Activated gamma-delta T cell treated with Interleukin-2 at 50 U/mL for 16 hours (primary cell): ENCODE measurements around the gene ZAR1L.
"Not testable (repeated sequence)": the region's sequence is repeated elsewhere in the genome, so short reads cannot be mapped to it uniquely, and the experiment has no call there.

Source experiments
- DNase-seq: peaks from one replicate; pipeline ENCODE4 v3.0.0-alpha.2; 2020

The ZAR1L gene, protein sequence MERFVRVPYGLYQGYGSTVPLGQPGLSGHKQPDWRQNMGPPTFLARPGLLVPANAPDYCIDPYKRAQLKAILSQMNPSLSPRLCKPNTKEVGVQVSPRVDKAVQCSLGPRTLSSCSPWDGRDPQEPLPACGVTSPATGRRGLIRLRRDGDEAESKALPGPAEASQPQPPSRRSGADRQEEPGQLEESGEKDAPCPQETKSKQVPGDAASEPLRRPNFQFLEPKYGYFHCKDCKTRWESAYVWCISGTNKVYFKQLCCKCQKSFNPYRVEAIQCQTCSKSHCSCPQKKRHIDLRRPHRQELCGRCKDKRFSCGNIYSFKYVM

DNA sequence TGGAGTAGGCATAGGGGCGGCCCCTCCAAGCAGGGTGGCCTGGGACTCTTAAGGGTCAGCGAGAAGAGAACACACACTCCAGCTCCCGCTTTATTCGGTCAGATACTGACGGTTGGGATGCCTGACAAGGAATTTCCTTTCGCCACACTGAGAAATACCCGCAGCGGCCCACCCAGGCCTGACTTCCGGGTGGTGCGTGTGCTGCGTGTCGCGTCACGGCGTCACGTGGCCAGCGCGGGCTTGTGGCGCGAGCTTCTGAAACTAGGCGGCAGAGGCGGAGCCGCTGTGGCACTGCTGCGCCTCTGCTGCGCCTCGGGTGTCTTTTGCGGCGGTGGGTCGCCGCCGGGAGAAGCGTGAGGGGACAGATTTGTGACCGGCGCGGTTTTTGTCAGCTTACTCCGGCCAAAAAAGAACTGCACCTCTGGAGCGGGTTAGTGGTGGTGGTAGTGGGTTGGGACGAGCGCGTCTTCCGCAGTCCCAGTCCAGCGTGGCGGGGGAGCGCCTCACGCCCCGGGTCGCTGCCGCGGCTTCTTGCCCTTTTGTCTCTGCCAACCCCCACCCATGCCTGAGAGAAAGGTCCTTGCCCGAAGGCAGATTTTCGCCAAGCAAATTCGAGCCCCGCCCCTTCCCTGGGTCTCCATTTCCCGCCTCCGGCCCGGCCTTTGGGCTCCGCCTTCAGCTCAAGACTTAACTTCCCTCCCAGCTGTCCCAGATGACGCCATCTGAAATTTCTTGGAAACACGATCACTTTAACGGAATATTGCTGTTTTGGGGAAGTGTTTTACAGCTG lies at the start of gene ZAR1L, which contains the start of gene BRCA2:
TSS of gene ZAR1L (minus strand) at position 126 of the 790 bp plus-strand sequence. CDS start 3,438 bp downstream, outside the sequence.
TSS of gene BRCA2 (plus strand) at position 271 of the 790 bp plus-strand sequence. CDS start 953 bp downstream, outside the sequence.
- DNase-seq: peak; percentile 82

DNA sequence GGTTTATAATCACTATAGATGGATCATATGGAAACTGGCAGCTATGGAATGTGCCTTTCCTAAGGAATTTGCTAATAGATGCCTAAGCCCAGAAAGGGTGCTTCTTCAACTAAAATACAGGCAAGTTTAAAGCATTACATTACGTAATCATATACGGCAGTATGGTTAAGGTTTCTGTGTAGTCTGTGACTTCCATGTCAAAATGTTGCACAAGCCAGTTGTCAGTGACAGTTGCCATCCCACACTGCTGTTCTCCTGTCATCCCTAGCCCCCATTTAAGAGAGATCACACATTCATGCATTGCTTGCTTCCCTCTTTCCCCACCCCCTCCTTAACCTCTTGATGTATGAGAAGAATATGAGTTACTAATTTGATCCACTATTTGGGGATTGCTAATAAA lies 47.4 kb upstream of the ZAR1L start:
- DNase-seq: no peak

DNA sequence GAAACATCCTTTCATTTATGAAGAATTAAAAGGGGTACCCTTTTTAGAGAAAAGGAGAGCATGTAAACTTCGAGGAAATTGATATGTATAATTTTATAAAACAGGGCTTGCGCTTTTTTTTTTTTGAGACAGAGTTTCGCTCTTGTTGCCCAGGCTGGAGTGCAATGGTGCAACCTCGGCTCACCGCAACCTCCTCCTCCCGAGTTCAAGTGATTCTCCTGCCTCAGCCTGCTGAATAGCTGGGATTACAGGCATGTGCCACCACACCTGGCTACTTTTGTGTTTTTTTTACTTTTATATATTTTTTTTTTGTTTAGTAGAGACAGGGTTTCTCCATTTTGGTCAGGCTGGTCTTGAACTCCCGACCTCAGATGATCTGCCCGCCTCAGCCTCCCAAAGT lies 40.8 kb upstream of the ZAR1L start:
- not testable (repeated sequence) for DNase-seq

DNA sequence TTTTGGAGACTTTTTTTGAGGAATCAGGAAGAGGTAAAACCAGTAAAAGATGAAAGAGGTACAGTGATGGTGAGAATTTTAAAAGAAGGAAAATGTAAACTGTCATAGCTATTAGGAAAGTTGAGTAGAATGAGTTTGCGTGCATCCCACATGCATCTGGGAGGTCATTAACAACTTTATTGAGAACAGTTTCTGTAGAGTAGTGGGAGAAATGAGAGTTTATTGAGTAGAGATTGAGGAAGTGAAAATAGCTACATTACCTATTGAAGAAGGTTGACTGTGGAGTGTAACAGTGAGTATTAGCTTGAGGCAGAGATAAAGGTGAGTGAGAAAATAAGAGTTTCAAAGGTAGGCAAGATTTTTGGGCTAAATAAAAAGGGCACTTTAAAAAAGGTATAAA lies 38.9 kb upstream of the ZAR1L start:
- DNase-seq: no peak

DNA sequence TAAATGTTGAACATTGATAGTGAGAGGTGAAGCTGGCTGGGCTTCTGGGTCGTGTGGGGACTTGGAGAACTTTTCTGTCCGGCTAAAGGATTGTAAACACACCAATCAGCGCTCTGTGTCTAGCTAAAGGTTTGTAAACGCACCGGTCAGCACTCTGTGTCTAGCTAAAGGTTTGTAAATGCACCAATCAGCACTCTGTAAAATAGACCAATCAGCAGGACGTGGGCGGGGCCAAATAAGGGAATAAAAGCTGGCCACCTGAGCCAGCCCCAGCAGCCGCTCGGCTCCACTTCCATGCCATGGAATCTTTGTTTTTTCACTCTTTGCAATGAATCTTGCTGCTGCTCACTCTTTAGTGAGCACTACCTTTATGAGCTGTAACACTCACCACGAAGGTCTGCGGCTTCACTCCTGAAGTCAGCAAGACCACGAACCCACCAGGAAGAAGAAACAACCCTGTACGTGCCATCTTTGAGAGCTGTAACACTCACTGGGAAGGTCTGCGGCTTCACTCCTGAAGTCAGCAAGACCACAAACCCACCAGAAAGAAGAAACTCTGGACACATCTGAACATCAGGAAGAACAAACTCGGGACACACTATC lies 35.8 kb upstream of the ZAR1L start:
- DNase-seq: not testable (repeated sequence)

DNA sequence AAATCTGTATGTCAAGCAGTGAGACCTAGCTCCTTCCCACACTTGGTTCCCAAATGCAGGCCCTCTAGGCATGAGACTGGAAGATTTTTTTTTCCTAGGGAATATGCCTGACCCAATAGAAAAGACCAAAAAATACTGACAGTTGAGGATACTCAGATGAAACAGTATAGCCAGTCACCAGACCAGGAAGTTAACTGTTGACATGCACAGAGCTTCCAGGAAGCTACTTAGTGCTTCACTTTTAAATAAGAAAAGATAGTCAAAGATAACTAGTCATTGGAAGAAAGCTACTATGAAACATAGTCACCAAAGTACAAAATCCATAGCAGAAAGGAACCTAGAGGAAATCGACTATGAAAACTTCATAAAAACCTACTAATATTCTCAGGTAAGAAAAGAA lies 32.5 kb upstream of the ZAR1L start:
- DNase-seq: no peak

DNA sequence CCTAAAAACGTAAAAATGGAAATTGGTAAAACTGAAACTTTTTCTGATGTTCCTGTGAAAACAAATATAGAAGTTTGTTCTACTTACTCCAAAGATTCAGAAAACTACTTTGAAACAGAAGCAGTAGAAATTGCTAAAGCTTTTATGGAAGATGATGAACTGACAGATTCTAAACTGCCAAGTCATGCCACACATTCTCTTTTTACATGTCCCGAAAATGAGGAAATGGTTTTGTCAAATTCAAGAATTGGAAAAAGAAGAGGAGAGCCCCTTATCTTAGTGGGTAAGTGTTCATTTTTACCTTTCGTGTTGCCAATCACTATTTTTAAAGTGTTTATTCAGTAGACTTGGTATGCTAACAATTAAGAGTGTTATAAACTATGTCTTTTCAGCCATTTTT lies 25.8 kb upstream of the ZAR1L start:
- no peak for DNase-seq

DNA sequence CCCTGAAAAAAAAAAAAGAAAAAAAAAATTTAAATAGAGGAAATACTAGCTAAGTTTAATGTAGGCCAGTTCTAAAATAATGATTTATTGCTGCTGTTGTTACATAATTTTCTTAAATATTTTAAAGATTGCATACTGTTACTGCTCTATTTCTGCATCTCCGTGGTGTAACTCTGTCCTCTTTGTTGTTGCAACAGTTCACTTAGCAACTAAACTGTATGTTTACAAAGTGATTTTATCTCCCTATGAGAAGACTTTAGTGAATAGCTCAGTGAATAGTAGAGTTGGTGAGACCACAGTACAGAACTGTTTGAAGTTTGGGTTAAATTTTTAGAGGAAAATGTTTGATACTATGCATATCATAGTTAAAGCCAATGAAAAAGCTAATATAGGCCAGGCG lies 19.5 kb upstream of the ZAR1L start:
- DNase-seq: no peak

DNA sequence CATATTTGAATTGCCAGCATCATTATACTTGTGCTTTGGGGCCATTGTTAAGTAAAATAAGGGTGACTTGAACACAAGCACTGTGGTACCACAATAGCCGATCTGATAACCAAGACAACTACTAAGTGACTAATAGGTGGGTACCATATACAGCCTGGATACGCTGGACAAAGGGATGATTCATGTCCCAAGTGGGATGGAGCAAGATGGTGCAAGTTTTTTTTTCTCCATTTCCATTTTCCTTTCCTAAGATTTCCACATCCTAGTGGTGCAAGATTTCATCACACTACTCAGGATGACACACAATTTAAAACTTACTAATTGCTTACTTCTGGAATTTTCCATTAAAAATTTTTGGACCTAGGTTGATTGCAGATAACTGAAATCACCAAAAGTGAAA lies 15.3 kb upstream of the ZAR1L start:
- DNase-seq: no peak

DNA sequence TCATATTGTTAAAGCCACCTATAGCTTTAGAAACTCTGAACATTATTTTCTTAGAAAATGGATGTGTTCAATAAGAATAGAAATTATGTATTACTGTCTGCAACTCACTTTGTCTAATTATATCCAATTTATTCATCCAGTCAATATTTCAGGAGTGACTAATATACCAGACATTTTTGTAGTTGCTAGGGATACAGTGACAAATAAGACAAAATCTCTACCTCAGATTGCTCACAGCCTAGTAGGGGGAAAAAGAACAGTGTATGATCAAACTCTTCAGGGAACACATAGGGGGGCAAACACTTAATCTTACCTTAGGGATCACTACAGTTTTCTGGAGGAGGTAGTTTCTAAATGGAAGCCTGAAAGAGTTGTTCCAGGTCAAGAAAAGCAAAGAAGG lies 8.7 kb upstream of the ZAR1L start:
- DNase-seq: no peak

DNA sequence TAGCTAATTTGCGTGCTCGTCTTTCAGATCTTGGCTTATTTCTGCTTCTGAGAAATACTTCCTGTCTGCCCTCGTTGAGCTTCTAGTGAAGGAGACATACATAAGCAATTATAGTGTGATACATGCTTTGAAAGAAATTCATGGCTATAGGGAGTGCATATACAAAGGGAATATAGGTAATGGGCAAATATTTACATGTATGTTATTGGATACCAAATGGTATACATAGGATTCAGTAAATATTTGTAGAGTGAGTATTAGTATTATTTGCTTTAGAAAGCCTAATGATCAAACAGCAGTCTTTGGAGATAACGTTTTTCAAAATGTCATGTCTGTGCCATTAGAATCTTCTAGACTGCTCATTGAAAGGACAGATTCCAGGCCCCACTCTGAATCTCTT lies 5.4 kb upstream of the ZAR1L start:
- DNase-seq: no peak

DNA sequence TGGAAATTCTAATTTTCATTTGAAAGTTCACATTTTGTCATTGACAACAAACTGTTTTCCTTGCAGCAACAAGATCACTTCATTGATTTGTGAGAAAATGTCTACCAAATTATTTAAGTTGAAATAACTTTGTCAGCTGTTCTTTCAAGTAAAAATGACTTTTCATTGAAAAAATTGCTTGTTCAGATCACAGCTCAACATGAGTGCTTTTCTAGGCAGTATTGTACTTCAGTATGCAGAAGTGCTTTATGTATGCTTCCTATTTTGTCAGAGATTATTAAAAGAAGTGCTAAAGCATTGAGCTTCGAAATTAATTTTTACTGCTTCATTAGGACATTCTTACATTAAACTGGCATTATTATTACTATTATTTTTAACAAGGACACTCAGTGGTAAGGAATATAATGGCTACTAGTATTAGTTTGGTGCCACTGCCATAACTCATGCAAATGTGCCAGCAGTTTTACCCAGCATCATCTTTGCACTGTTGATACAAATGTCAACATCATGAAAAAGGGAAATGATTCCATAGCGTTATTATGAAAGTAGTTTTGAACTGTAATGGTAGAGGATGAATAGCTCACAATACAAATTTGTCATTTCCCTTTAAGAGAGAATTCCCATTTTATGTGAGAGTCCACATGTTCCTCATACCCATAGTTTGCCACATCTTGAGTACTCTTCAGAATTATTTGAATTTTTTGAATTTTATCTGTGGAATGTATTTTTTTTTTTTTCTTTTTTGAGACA lies 2.7 kb upstream of the ZAR1L start:
- no peak for DNase-seq

DNA sequence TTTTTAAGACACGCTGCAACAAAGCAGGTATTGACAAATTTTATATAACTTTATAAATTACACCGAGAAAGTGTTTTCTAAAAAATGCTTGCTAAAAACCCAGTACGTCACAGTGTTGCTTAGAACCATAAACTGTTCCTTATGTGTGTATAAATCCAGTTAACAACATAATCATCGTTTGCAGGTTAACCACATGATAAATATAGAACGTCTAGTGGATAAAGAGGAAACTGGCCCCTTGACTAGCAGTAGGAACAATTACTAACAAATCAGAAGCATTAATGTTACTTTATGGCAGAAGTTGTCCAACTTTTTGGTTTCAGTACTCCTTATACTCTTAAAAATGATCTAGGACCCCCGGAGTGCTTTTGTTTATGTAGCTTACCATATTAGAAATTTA lies 1.3 kb upstream of the ZAR1L start:
- DNase-seq: no peak

DNA sequence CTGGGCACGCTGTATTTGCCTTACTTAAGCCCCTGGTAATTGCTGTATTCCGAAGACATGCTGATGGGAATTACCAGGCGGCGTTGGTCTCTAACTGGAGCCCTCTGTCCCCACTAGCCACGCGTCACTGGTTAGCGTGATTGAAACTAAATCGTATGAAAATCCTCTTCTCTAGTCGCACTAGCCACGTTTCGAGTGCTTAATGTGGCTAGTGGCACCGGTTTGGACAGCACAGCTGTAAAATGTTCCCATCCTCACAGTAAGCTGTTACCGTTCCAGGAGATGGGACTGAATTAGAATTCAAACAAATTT lies 821 bp upstream of the ZAR1L start:
- no peak for DNase-seq

DNA sequence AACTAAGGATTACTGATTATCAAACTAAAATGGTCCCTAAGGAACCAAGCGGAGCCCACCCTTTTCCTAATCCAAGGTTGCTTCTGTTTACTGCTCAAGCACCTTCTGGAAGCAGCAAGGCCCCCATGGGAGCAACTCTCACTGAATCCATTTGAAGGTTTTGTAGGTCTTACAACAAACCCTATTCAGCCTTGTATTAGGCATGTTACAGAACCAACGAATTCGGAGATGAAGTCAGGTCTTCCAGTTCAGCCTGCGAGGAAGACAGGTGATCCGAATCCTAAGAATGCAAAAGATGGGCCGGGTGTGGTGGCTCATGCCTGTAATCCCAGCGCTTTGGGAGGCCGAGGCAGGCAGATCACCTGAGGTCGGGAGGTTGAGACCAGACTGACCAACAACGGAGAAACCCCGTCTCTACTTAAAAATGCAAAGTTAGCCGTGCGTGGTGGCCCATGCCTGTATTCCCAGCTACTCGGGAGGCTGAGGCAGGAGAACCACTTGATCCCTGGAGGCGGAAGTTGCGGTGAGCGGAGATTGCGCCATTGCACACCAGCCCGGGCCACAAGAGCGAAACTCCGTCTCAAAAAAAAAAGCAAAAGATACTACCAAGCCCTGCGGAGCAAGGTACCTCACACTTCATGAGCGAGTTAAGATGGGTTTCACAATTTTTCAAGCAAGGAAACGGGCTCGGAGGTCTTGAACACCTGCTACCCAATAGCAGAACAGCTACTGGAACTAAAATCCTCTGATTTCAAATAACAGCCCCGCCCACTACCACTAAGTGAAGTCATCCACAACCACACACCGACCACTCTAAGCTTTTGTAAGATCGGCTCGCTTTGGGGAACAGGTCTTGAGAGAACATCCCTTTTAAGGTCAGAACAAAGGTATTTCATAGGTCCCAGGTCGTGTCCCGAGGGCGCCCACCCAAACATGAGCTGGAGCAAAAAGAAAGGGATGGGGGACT lies 609 bp downstream of the ZAR1L start:
- peak; percentile 66 for DNase-seq

DNA sequence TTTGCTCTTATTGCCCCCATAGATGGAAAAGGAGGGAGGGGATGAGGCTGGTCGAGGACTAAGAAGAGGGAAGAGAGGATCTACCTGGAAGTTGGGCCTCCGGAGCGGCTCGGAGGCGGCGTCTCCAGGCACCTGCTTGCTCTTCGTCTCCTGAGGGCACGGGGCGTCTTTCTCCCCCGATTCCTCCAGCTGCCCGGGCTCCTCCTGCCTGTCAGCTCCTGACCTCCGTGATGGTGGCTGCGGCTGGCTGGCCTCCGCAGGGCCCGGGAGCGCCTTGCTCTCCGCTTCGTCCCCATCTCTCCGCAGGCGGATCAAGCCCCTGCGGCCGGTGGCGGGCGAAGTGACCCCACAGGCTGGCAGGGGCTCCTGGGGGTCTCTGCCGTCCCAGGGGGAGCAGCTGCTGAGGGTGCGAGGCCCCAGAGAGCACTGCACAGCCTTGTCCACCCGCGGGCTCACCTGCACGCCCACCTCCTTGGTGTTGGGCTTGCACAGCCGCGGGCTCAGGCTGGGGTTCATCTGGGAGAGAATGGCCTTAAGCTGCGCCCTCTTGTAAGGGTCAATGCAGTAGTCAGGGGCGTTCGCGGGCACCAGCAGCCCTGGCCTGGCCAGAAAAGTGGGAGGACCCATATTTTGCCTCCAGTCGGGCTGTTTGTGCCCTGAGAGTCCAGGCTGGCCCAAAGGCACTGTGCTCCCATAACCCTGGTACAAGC lies 3.8 kb downstream of the ZAR1L start:
- DNase-seq: no peak

DNA sequence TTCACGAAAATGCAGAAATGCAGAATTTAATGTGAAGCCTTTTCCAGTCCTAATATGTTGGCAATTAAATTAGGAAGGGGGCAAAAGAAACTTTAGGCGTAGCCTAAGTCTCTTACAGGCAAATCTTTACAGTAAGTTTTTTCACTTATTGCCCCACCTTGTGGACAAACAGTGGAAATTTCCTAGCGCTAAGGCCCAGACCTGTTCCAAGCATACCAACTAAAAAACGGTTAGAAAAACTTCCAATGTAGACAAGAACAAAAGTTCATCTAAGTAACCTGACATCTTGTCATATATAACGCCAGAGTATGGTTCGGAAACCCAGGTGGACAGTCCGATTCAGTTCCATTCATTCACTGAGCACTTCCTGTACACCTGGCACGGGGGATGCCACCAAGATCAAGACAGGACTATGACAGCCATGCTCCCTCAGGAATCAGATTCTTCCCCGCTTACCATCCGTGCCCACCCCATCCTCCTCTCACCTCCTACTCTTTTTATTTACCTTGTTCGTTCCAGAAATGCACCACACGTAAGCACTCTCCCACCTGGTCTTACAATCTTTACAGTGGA lies 4.9 kb downstream of the ZAR1L start:
- no peak for DNase-seq

DNA sequence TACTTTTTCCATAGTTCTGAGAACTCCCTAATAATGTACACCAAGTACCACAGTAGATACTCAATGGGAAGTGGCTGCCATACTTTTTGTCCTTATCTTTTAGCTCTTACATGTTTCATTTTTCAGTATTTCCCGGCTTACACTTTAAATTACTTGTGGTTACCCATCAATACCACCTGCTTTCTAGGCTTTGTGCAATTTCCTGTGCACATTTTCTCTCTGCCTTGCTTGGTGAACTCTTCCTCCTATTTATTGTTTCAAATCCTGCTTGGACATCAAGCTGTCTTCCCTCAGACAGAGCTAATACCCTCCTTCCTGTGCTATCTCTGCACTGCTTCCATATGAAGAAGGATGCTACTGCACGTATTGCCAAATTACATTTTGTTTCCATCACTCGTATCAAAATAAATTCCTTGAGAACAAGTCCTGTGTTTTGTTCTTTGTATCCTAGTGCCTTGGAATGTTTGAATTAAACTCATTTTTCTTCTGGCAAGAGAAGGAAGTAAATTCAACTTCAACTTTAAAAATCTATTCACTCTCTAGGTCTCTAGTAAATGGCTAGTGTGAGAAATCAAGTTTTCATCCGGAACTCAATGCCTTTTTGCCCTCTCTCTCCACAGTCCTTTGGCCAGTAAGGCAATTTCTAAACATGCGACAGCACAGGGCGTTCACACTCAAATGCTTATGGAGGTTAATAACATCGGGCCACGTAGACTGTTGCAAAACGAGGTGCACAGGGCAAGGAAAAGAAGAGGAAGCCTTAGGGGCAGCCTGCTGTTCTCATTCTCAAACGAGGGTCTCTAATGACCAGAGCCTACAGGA lies 5.6 kb downstream of the ZAR1L start:
- DNase-seq: no peak

DNA sequence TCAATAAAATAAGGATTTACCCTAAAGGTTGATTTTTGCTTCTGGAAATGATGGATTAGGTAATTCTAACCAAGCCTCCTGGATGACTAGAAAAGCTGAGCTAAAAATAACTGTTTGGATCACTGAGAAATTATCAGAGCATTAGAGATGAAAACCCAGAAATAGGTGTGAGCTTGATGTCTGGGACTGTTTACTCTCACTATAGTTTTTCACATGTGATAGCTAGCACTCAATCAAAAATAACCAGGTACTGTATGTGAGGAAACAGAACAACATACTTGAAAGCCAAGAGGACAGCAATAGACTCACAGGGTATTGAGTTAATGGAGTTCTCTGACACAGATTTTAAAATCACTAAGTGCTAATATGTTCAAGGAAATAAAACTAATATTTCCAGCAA lies 9.5 kb downstream of the ZAR1L start:
- no peak for DNase-seq

DNA sequence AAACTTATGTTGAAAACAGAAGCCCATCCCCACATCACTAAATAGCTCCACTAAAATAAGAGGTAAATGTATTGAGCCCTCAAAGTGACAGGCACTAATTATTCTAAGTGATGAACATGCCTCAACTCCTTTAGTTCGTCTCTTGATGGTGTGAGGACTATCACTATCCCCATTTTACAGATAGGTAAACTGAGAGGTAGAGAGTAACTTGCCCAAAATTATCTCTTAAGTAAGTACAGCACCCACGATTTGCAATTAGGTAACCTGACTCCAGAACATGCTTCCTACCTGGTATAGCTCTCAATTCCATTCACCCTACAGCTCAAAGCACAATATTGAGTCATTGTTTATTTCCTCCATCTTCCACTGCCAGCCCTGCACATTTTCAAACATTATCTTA lies 12.7 kb downstream of the ZAR1L start:
- DNase-seq: no peak
